Choroid plexus epithelial cell (primary cell): ENCODE data around the gene PXK.

Experiments used
- DNase-seq: peaks from one replicate; pipeline ENCODE4 v3.0.0-alpha.2; 2010; ENCODE audit warnings: low read depth
- H3K4me3 ChIP-seq: 2 replicates; pipeline ENCODE4 v1.5.1; 2011; ENCODE audit warnings: low read depth, mild to moderate bottlenecking, control low read depth, low read length, moderate library complexity
- CTCF ChIP-seq: conservative IDR thresholded peaks from 2 replicates; pipeline ENCODE4 v1.5.1; 2011; ENCODE audit warnings: low read depth, mild to moderate bottlenecking, control low read depth, inconsistent platforms, low read length, moderate library complexity

Gene PXK

GRCh38 chr3:58357402-58357801 is 24.7 kb downstream of the PXK start:
- DNase-seq = no peak
- H3K4me3 ChIP-seq = no peak overlapping the region
- TF ChIP-seq CTCF = no peak

GRCh38 chr3:58358092-58358491 is 25.4 kb downstream of the PXK start:
- DNase-seq = no peak
- no peak for TF ChIP-seq CTCF
- H3K4me3 ChIP-seq = no peak overlapping the region

- DNase-seq = no peak
- no peak for TF ChIP-seq CTCF
- H3K4me3 ChIP-seq = no peak overlapping the region
Measured at GRCh38 chr3:58358808-58359207, 26.1 kb downstream of the PXK start.

- no peak for TF ChIP-seq CTCF
- H3K4me3 ChIP-seq = no peak overlapping the region
- DNase-seq = no peak
Measured at GRCh38 chr3:58359621-58360020, 26.9 kb downstream of the PXK start.

- no peak for DNase-seq
- H3K4me3 ChIP-seq = no peak overlapping the region
- no peak for TF ChIP-seq CTCF
Measured at GRCh38 chr3:58361866-58362265, 29.2 kb downstream of the PXK start.

- peak; percentile 48 for DNase-seq
- TF ChIP-seq CTCF = no peak
- no peak overlapping the region for H3K4me3 ChIP-seq
Measured at GRCh38 chr3:58366699-58367098, 34.0 kb downstream of the PXK start.

- no peak overlapping the region for H3K4me3 ChIP-seq
- TF ChIP-seq CTCF = no peak
- no peak for DNase-seq
Measured at GRCh38 chr3:58369038-58369437, 36.3 kb downstream of the PXK start.
